KG1 (cell line): ENCODE data around the gene CACNA1B.

ENCODE experiments used
- DNase-seq: peaks from one replicate; lab custom pipeline; 2025; lab: John Stamatoyannopoulos, UW

The CACNA1B gene

GRCh38 chr9:138053321-138053868 lies 175.8 kb downstream of the CACNA1B start:
- no peak for DNase-seq

GRCh38 chr9:138053996-138054752 lies 176.6 kb downstream of the CACNA1B start:
- DNase-seq = no peak

DNA sequence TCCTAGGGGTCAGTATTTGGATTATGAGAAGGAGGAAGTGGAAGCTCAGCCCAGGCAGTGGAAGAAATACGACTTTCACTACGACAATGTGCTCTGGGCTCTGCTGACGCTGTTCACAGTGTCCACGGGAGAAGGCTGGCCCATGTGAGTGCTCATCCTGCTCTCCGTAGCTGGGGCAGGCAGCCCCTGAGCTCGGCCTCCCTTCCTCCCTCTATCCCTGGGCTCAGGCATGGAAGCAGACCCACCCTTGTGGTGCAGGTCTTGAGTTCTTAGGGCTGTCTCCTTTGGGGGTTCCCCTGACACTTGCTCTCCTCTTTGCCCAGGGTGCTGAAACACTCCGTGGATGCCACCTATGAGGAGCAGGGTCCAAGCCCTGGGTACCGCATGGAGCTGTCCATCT lies 180.1 kb downstream of the CACNA1B start:
- no peak for DNase-seq

DNA sequence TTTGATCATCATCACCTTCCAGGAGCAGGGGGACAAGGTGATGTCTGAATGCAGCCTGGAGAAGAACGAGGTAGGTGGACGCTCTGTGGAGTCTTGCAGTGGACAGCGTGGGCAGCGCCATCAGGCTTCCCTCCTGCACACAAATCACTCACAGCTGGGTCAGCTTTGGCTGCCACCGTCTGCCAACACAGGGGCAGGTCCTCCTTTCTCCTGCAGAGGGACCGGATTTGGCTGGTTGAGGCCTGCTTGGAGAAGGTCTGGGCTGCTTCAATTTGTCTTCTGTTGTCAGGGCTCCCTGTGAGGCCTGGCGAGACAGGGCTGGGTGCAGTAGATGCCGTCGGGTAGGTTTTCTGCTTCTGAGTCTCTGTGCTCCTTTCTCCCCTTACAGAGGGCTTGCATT lies 180.6 kb downstream of the CACNA1B start:
- no peak for DNase-seq

DNA sequence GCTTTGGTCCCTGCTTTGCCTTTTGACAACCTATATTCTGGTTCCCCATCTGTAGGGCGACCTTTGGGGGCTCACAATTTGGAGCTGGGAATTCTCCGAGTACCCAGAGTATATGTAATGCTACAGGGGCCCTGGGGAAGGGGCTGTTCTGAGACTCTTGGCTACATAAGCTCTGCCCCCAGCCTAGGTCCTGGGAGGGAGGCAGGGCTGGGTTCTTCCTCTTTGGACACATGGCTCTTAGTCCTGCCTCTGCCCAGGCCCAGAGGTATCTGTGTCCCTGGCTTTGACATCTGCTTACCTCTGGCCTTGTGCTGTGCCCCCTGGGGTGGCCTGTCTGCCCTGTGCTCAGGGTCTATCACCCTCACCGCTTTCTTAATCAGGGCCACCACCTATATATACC lies 181.6 kb downstream of the CACNA1B start:
- DNase-seq = no peak

DNA sequence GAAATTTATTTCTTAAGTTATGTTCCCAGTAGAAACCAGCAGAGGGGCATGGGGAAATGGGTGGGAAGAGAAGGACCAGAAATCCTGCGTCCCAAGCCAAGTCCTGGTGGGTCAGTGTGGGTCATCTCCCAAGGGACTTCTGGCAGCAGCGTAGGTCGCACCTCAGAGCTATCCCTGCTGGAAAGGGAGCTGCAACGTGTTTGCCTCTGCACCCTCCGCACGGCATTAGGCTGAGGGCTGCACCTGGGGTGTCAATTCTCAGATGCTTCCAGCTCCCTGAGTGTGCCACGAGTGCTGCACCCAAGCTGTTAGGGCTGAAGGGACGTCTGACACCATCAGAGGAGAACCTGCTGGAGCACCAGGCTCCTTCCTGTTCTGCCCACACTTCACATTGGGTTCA lies 182.8 kb downstream of the CACNA1B start:
- DNase-seq = no peak

GRCh38 chr9:138060881-138061280 lies 183.3 kb downstream of the CACNA1B start:
- no peak for DNase-seq

DNA sequence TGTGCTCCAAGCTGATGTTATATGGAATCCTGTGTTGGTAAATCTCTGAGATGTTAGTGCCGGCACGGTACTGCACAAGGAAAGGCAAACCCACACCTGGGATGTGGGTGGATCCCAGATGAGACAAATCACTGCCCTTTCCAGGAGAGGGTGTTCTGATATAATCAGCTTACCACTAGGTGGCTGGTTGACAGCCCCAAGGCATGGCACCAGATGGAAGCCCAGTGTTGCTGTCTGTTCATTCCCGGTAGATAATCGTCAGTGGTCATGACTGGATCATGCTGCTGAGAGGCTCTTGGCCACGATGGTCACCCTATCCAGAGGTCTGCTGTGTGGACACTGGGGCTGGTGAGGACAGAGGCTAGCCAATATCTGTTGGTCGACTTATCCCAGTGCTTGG lies 184.0 kb downstream of the CACNA1B start:
- DNase-seq = no peak

GRCh38 chr9:138062196-138062595 lies 184.6 kb downstream of the CACNA1B start:
- DNase-seq = no peak

GRCh38 chr9:138063033-138063432 lies 185.5 kb downstream of the CACNA1B start:
- DNase-seq = no peak

- DNase-seq = no peak
Observed at GRCh38 chr9:138063785-138064184, 186.2 kb downstream of the CACNA1B start.

GRCh38 chr9:138064547-138064946 lies 187.0 kb downstream of the CACNA1B start:
- DNase-seq = no peak

- DNase-seq = no peak
Observed at GRCh38 chr9:138065287-138065686, 187.7 kb downstream of the CACNA1B start.

DNA sequence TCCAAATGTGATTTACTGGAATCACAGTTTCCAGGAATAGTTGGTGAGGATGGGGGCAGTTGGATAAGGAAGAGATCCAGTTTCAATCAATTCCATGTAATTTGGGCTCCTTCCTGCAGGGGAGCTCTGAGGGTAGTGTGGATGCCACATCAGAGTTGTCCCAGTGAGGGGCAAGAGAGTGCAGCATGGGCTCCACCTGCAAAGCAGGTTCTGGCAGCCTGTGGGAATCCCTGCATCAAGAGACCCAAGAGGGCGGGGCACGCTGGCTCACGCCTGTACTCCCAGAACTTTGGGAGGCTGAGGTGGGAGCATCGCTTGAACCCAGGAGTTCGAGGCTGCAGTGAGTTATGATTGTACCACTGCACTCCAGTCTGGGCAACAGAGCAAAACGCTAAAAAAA lies 188.5 kb downstream of the CACNA1B start:
- no peak for DNase-seq

DNA sequence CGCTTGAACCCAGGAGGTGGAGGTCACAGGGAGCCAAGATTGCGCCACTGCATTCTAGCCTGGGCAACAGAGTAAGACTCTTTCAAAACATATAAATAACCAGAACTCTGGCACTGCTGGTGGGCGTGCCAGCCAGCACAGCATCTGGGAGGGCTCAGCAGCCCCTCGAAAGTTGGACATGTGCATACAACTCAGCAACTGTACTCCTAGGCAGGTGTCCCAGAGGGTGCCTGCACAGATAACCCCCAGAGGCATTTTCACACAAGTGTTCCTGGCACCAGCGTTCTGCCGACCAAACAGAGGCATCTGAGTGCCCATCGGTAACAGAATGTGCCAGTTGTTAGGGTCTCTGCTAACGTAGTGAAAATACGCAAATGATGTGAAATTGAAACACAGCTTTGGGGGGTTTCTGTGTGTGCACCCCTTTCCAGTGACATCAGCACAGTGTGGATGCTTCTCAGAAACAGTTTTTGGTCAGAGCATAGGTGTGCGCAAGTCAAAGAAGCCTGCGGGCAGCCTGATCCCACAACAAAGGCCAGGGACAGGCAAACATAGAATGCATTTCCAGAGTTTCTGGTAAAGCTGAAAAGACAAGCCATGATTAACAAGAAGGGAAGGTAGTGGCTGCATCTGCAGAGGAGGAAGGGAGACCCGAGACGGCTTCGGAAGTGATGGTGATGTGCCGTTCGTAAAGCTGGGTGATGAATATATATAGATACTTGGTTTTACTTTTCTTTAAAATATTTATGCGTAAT lies 190.2 kb downstream of the CACNA1B start:
- no peak for DNase-seq

DNA sequence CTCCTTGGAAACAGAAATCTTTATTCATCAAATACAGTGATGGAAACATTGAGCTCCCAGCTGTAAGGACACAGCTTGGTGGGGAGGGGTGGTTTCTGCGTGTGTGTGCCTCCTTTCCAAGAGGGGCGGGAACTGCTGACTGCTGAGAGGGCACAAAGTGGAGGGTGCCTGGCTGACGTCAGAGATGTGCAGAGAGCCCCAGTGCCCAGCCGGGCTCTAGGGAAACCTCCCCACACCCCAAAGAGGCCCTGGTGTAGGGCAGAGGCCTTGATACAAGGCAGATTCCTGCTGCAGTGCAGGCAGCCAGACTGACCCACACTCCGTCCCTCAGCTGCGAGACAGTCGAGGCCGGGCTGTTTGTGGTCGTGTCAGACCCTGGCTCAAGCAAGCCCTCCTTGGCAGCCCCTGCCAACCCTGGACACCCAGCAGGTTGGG lies 191.0 kb downstream of the CACNA1B start:
- no peak for DNase-seq

DNA sequence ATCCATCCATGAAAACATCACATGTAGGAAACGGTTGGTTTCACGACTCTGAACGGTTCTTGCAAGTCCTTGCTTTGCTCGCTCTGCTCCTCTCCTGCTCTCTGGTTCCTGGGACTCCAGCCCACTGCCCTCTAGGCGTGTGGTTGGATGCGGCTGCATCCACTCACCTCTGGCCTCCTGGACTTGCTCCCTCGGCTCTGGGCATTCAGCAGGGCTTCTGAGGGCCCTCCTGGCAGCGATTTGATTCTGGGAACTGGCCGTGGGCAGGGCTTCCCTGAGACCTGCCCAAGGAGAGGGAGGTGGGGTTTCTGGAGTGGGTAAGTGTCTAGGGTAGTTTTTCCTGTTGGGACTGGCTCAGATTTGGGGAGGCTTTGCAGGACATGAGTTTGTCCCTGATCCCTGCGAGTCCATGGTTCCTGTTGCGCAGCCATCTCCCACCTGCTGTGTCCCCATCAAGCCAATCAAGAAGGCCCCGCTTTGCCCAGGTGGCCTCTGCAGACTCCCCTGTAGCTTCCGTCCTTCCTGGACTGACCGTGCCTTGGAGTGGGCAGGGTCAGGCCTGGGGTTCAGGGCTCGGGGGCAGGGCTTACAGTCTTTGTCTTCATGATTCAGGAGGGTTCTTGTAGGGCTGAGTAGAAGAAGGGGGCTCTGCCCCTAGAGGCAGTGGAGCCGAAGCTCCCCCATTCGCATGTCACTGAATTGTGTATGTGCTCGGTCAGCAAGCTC lies 192.3 kb downstream of the CACNA1B start:
- no peak for DNase-seq

DNA sequence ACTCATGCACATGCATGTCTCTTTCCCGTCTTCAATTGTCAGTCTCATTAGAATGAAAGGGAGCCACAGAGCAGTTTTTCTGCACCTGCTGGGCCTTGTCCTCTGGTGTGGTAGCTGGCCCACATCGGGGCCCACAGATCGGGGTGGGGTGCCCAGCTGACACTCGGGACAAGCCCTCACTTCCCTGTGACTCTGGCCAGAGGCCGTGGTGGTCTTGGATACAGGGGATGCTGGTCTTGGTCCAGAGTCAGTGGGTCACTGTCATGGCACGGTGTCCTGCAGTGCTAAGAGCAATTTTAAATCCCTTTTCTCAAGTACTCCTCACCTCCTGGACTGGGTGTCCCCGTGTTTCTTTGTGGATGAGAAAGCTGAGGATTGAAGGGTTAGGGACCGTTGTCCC lies 193.2 kb downstream of the CACNA1B start:
- no peak for DNase-seq

GRCh38 chr9:138071292-138071691 lies 193.7 kb downstream of the CACNA1B start:
- DNase-seq = no peak

DNA sequence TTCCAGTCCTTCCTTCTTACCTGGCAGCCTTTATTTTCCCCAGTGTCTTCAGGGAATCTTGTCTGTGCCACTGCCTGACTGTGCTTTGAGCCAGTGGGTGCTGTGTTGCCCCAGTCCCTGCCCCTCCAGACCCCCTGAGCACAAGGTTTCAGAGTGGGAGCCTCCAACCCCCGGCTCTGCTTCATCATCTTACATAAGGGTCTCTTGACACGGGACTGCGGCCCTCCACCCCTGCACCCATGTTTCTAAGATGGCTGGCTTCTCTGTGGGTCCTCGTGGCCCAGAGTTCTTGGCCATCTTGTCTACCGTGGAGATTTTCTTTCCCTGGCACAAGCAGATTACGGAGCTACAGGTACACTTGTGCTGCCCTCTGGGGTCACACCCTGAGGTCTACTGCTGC lies 194.1 kb downstream of the CACNA1B start:
- no peak for DNase-seq

DNA sequence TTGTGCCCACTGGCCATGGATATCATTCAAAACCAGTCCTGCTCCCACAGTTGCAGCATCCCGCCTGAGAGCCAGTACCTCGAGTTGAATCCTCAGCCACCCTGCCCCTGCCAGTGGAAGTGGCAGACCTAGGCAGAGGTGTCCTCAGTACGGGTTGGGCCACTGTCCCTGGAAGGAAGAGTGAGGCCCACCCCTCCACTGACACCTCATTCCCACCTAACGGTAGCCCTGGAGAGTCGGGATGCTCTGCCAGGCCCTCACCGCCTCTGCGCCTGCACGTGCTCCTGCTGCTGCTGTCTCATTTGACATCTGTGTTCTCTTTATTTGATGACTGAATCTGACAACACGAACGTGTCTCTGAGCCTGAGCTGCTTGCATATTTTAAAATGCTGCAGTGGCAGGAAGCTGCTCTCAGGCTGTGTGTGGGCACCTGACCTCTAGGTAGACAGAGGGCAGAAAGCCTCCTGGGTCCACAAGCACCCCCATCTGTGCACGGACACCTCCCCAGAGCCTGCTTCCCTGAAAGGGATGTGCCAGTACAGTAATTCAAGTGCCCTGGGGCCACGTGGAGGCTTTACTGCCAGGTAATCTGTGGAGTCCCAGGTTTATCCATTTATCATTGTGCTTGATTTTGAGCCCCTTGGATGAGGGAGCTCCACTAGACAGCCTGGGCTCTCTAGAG lies 194.7 kb downstream of the CACNA1B start:
- no peak for DNase-seq

DNA sequence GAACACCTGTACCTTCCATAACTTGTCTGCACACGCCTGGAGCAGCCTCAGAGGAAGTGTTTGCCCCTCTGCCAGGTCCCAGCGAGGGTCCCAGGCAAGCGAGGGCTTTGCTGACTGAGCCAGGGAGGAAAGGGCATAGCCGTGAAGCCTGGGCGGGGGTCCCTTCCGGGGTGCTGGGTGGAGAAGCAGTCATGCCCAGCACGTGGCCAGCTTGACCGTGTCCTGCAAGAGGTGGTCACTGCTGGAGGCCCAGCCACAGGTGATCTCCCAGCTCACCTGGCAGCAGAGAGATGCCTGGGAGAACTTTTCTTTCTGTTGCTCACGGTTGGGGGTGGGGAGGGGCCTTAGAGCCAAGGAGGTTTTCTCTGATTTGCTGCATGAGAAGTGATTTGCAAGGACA lies 195.3 kb downstream of the CACNA1B start:
- no peak for DNase-seq
